GM12872 (cell line): ENCODE results near the gene CACNA1H.

Source experiments
- CTCF ChIP-seq: IDR thresholded peaks from 3 replicates; pipeline ENCODE4 v1.5.1; 2011; ENCODE audit warnings: low read depth, mild to moderate bottlenecking, low read length, moderate library complexity; ENCODE audit not compliant: insufficient read depth

Gene CACNA1H

GRCh38 chr16:1109648-1110047, 43.3 kb upstream of the CACNA1H start:
- no peak for TF ChIP-seq CTCF

GRCh38 chr16:1112506-1113184, 40.3 kb upstream of the CACNA1H start:
- no peak for TF ChIP-seq CTCF

- TF ChIP-seq CTCF: no peak
These were observed 39.4 kb upstream of the CACNA1H start for GRCh38 chr16:1113489-1113888.

- no peak for TF ChIP-seq CTCF
These were observed 38.9 kb upstream of the CACNA1H start for GRCh38 chr16:1113889-1114526.

GRCh38 chr16:1116693-1117077, 36.2 kb upstream of the CACNA1H start:
- no peak for TF ChIP-seq CTCF

GRCh38 chr16:1117176-1117900, 35.6 kb upstream of the CACNA1H start:
- no peak for TF ChIP-seq CTCF

GRCh38 chr16:1117926-1118325, 35.0 kb upstream of the CACNA1H start:
- no peak for TF ChIP-seq CTCF
